ENCODE measurements around the gene TBKBP1. TPM values are rescaled to one million over a fixed set of nuclear protein-coding genes. Genes with fewer than 3 reads are reported as not detected.
A peak's percentile ranks its signal among the peaks of the same experiment; 100 is the strongest.

The TBKBP1 gene
- total RNA-seq, 1 experiment from 2014 or later, result 33.2 TPM

- Histone ChIP-seq H2AFZ (ENCODE audit: low read length) (no peak overlapping the region), H3K79me2 (ENCODE audit: insufficient read depth, low read length) (no peaks in the 10 kb centered on the region)
Observed at GRCh38 chr17:47678196-47678595, 15.8 kb upstream of the TBKBP1 start.

More at GRCh38 chr17:47678196-47678595, 15.8 kb upstream of the TBKBP1 start:
- H3K9me3 Mint-ChIP-seq, result no peaks in the 10 kb centered on the region
- Histone ChIP-seq H4K8ac (replicated peaks; ENCODE audit: insufficient read length, low read depth, low read length) (no peak overlapping the region), H3K4me2 (ENCODE audit: insufficient read depth, insufficient read length, low read length) (no peak overlapping the region), H2BK20ac (ENCODE audit: low read depth, low read length, poor library complexity, severe bottlenecking) (no peak overlapping the region), H2BK12ac (ENCODE audit: insufficient read length, low read depth, low read length) (no peak overlapping the region), H3K23ac (ENCODE audit: insufficient read length, low read depth, low read length) (no peak overlapping the region), H2BK120ac (ENCODE audit: low read depth, low read length, poor library complexity, severe bottlenecking) (no peak overlapping the region), H3K14ac (ENCODE audit: insufficient read depth, low read length) (no peak overlapping the region), H3K4me1 (ENCODE audit: insufficient read depth, low read length) (no peaks in the 10 kb centered on the region), H3K9me3 (ENCODE audit: control insufficient read depth, low read depth, low read length) (no peaks in the 10 kb centered on the region), H2BK5ac (ENCODE audit: insufficient read length, low read length) (no peak overlapping the region), H3K27me3 (ENCODE audit: insufficient read depth, low read length) (no peaks in the 10 kb centered on the region), H4K5ac (ENCODE audit: insufficient read length, low read depth, low read length) (no peak overlapping the region), H2BK15ac (ENCODE audit: low read depth, low read length) (no peak overlapping the region), H3K9ac (ENCODE audit: extremely low read depth, insufficient read length, low read length) (no peak overlapping the region), H3K18ac (ENCODE audit: insufficient read length, low read depth, low read length) (no peak overlapping the region), H3K56ac (ENCODE audit: insufficient read length, low read depth, low read length) (no peak overlapping the region), H3T11ph (ENCODE audit: low read length) (no peak overlapping the region), H2AK5ac (ENCODE audit: insufficient read length, low read length) (no peak overlapping the region), H3K27ac (ENCODE audit: insufficient read length, low read depth, low read length) (no peak overlapping the region), H3K23me2 (ENCODE audit: insufficient read length, low read depth, low read length, poor library complexity, severe bottlenecking) (no peaks in the 10 kb centered on the region), H3K79me1 (ENCODE audit: insufficient read depth, low read depth, low read length, poor library complexity, severe bottlenecking) (no peaks in the 10 kb centered on the region), H3K4ac (ENCODE audit: low read depth, low read length) (no peak overlapping the region), H4K91ac (ENCODE audit: insufficient read length, low read depth, low read length) (no peak overlapping the region), H4K20me1 (ENCODE audit: control insufficient read depth, insufficient read depth, insufficient read length) (no peaks in the 10 kb centered on the region)
- TF ChIP-seq CTCF (conservative IDR thresholded peaks at IDR 0.05), result no peak
- H3K4me1 Mint-ChIP-seq, result 0 out of 4 replicates have a peak, but pooled peaks cover 0 to 3% of the 10 kb centered on the region in 2 experiments
- no peaks in the 10 kb centered on the region for H3K27me3 Mint-ChIP-seq (ENCODE audit: low read depth)
- peaks cover 72 to 97% (median 91%) of the 10 kb centered on the region in 3 experiments; a peak in 6 of 7 replicates for H3K36me3 Mint-ChIP-seq (ENCODE audit: insufficient read depth in 1 of 3, low read depth in 3 of 3)
- peak overlapping the region in 1 of 3 experiments; percentile 21; a peak in 1 of 7 replicates for H3K27ac Mint-ChIP-seq
- no CpG with 5 or more reads among the region's 7 CpGs for WGBS (ENCODE audit: extremely low coverage, insufficient read length, low lambda C conversion rate)
- no peak overlapping the region for H3K4me3 Mint-ChIP-seq
- no peak for DNase-seq

Measured in H9 (cell line).